ENCODE data around the gene DNAI7.

The DNAI7 gene

GRCh38 chr12:25186038-25186787 lies 8.7 kb downstream of the DNAI7 start:
- no peak overlapping the region for H3K4me3 ChIP-seq (ENCODE audit: low read depth, low read length)
- TF ChIP-seq CTCF (IDR thresholded peaks at IDR 0.05; ENCODE audit: borderline replicate concordance, insufficient read depth, low read depth, low read length): no peak

DNA sequence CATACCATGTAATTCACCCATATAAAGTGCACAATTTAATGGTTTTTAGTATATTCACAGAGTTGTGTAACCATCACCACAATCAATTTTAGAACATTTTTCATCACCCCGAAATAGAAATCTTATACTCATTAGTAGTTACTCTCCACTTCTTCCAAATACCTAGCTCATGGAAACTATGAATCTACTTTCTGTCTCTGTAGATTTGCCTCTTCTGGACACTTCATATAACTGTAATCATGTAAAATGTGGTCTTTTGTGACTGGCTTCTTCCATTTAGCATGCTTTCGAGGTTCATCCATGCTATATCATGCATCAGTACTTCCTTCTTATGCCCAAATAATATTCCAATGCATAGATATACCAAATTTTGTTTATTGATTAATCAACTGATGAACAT lies 10.8 kb downstream of the DNAI7 start:
- no peak for TF ChIP-seq CTCF (IDR thresholded peaks at IDR 0.05; ENCODE audit: borderline replicate concordance, insufficient read depth, low read depth, low read length)
- no peak overlapping the region for H3K4me3 ChIP-seq (ENCODE audit: low read depth, low read length)

DNA sequence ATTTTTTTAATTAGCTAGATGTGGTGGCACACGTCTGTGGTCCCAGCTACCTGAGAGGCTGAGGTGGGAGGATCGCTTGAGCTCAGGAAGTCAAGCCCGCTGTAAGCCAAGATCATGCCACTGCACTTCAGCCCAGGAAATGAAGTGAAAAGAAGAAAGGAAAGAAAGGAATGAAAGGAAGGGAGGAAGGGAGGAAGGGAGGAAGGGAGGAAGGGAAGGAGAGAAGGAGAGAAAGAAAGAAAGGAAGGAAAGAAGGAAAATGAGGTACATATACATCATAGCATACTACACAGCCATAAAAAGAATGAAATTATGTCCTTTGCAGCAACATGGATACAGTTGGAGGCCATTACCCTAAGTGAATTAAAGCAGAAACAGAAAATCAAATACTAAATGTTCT lies 12.2 kb downstream of the DNAI7 start:
- H3K4me3 ChIP-seq (ENCODE audit: low read depth, low read length): no peak overlapping the region

GRCh38 chr12:25162866-25163265 lies 32.1 kb downstream of the DNAI7 start:
- no peak for TF ChIP-seq CTCF (IDR thresholded peaks at IDR 0.05; ENCODE audit: borderline replicate concordance, insufficient read depth, low read depth, low read length)
- no peak overlapping the region for H3K4me3 ChIP-seq (ENCODE audit: low read depth, low read length)

More for the DNA sequence above, 12.2 kb downstream of the DNAI7 start:
- no peak for TF ChIP-seq CTCF (IDR thresholded peaks at IDR 0.05; ENCODE audit: borderline replicate concordance, insufficient read depth, low read depth, low read length)

- no peak overlapping the region for H3K4me3 ChIP-seq (ENCODE audit: low read depth, low read length)
- no peak for TF ChIP-seq CTCF (IDR thresholded peaks at IDR 0.05; ENCODE audit: borderline replicate concordance, insufficient read depth, low read depth, low read length)
These were observed 38.9 kb downstream of the DNAI7 start for GRCh38 chr12:25156061-25156460.

- peak; percentile 39; the same call in 1 of the 2 replicates for TF ChIP-seq CTCF (IDR thresholded peaks at IDR 0.05; ENCODE audit: borderline replicate concordance, insufficient read depth, low read depth, low read length)
- H3K4me3 ChIP-seq (ENCODE audit: low read depth, low read length): no peak overlapping the region
These were observed 39.9 kb downstream of the DNAI7 start for GRCh38 chr12:25155022-25155576.

DNA sequence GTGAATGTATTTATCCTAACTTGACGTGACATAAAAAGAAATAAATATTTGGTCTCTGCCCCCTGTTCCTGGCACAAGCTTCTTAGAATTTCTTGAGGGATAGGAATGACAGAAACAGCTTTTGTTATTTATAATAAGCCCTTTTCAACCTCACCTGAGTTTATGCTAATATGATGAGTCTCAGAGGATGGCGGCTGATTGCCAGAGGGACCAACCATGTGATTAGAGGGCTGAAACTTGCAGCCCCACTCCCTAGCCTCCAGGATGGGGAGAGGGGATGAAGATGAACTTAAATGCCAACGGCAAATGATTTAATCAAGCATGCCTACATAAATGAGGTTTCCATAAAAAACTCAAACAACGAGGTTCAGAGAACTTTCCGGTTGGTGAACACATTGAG lies 42.9 kb downstream of the DNAI7 start:
- TF ChIP-seq CTCF (IDR thresholded peaks at IDR 0.05; ENCODE audit: borderline replicate concordance, insufficient read depth, low read depth, low read length): no peak
- no peak overlapping the region for H3K4me3 ChIP-seq (ENCODE audit: low read depth, low read length)
